ENCODE measurements around the gene PIGR. TPM values are rescaled to one million over a fixed set of nuclear protein-coding genes. Genes with fewer than 3 reads are reported as not detected.

Gene PIGR
- total RNA-seq, 1 donor from 2014 or later, result 813 TPM

DNA sequence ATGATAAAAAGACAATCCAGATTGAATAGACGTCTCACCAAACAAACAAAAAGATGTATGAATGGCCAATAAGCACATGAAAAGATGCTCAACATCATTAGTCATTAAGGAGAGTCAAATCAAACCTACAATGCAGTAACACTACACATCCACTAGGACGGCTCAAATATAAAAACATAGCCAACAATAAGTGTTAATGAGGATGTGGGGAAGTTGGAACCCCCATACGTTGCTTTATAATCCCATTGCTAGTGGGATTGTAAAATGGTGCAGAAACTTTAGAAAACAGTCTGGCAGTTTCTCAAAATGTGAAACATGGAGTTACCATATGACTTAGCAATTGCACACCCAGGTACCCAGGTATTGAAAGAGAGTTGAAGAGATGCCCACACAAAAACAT, 63.7 kb downstream of the PIGR start:
- Histone ChIP-seq H3K36me3 (no peaks in the 10 kb centered on the region), H3K4me1 (no peaks in the 10 kb centered on the region), H3K9me3 (peaks cover 14% of the 10 kb centered on the region), H3K4me3 (no peak overlapping the region), H3K27ac (no peak overlapping the region), H3K27me3 (ENCODE audit: low read depth) (no peaks in the 10 kb centered on the region)
- TF ChIP-seq, protein P1, sequence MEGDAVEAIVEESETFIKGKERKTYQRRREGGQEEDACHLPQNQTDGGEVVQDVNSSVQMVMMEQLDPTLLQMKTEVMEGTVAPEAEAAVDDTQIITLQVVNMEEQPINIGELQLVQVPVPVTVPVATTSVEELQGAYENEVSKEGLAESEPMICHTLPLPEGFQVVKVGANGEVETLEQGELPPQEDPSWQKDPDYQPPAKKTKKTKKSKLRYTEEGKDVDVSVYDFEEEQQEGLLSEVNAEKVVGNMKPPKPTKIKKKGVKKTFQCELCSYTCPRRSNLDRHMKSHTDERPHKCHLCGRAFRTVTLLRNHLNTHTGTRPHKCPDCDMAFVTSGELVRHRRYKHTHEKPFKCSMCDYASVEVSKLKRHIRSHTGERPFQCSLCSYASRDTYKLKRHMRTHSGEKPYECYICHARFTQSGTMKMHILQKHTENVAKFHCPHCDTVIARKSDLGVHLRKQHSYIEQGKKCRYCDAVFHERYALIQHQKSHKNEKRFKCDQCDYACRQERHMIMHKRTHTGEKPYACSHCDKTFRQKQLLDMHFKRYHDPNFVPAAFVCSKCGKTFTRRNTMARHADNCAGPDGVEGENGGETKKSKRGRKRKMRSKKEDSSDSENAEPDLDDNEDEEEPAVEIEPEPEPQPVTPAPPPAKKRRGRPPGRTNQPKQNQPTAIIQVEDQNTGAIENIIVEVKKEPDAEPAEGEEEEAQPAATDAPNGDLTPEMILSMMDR (IDR thresholded peaks at IDR 0.05), result no peak
- intact Hi-C loops (cut with DNase I), result no loop called here
- DNase-seq (no peak), ATAC-seq (no peak)

DNA sequence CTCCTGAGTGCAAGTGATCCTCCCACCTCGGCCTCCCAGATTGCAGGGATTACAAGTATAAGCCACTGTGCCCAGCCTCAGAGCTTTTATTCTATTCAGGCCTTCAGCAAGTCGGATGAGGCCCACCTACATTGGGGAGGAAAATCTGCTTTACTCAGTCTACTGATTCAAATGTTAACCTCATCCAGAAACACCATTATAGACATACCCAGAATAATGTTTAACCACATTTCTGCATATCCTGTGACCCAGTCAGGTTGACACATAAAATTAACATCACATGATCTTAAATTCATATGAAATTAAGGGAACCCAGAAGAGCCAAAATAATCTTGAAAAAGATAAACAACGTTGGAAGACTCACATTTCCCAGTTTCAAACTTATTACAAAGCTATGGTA, 66.0 kb downstream of the PIGR start:
- Histone ChIP-seq H3K9me3 (peaks cover 19% of the 10 kb centered on the region), H3K27me3 (ENCODE audit: low read depth) (no peaks in the 10 kb centered on the region), H3K4me1 (no peaks in the 10 kb centered on the region), H3K27ac (no peak overlapping the region), H3K36me3 (no peaks in the 10 kb centered on the region), H3K4me3 (no peak overlapping the region)
- intact Hi-C loops (cut with DNase I), result no loop called here
- ATAC-seq (no peak), DNase-seq (no peak)
- TF ChIP-seq, protein P1 (IDR thresholded peaks at IDR 0.05), result no peak

Other genes starting within 250 kb of the PIGR start
- not detected for gene IL19, start 175.7 kb downstream of the PIGR start, total RNA-seq
- 1.4 TPM for gene IL10, start 174.0 kb downstream of the PIGR start, total RNA-seq
- not detected for gene IL20, start 80.8 kb downstream of the PIGR start, total RNA-seq
- not detected for gene IL24, start 49.0 kb downstream of the PIGR start, total RNA-seq
- gene FCMR, start 24.5 kb downstream of the PIGR start, total RNA-seq, result 6.8 TPM
- gene FCAMR, start 24.0 kb upstream of the PIGR start, total RNA-seq, result not detected
- gene C1orf116, start 86.3 kb upstream of the PIGR start, total RNA-seq, result 123 TPM
- 7.9 TPM for gene YOD1, start 104.7 kb upstream of the PIGR start, total RNA-seq
- gene PFKFB2, start 106.8 kb upstream of the PIGR start, total RNA-seq, result 41.5 TPM
- 10.4 TPM for gene C4BPB, start 142.4 kb upstream of the PIGR start, total RNA-seq
- 65.2 TPM for gene C4BPA, start 157.8 kb upstream of the PIGR start, total RNA-seq

Data from lower lobe of right lung (tissue), 2 donors.